Omental fat pad (tissue), 4 donors: ENCODE results near the gene CDK1. TPM values are rescaled to one million over a fixed set of nuclear protein-coding genes. Genes with fewer than 3 reads are reported as not detected.

Source experiments
- ATAC-seq: fragments of 150-250 bp; one replicate; pipeline ENCODE4 v1.9.1; 2016; ENCODE audit warnings: mild to moderate bottlenecking, moderate library complexity; ENCODE audit not compliant: low FRiP score
- DNase-seq: peaks from one replicate; pipeline ENCODE4 v3.0.0-alpha.2; 2019; ENCODE audit warnings: low spot score
- total RNA-seq, 4 donors: library from RNA; depleted of rRNA; stranded (reverse); fragments of >200 nt; gene quantifications; one replicate each; pipeline ENCODE4 v1.1.0, GENCODE V29; 2016
- TF ChIP-seq, protein P1 (sequence below), 3 donors: fragments of 450-650 bp; IDR thresholded peaks; one replicate each; pipeline ENCODE4 v1.5.1; 2016 to 2017; ENCODE audit warnings: antibody characterized with exemption in 3 of 3, mild to moderate bottlenecking in 3 of 3, moderate library complexity in 2 of 3

CDK1 gene
- 1 to 10 TPM; 1.9 to 9.1 (median 5.0) TPM for total RNA-seq

DNA sequence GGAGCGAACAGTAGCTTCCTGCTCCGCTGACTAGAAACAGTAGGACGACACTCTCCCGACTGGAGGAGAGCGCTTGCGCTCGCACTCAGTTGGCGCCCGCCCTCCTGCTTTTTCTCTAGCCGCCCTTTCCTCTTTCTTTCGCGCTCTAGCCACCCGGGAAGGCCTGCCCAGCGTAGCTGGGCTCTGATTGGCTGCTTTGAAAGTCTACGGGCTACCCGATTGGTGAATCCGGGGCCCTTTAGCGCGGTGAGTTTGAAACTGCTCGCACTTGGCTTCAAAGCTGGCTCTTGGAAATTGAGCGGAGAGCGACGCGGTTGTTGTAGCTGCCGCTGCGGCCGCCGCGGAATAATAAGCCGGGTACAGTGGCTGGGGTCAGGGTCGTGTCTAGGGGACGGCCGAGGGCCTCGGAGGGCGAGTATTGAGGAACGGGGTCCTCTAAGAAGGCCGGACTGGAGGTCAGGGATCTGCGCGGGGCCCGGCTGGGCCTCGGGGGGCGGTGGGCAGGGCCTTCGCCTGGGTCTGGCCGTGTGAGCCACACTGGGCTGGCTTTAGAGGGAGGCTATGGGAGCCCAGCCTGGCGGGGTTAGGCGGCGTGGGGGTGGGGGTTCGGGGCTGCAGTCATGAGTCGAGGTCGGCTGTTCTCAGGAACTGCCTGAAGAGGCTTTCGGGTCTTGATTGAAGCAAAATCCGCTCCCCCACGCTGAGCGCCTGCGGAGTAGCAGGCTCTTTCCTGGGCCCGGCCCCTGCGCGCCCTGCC, at the start of gene CDK1:
CDK1 (plus strand) TSS at position 265 of the 757 bp plus-strand sequence. CDS start 1,688 bp downstream, outside the sequence.
- TF ChIP-seq, protein P1, sequence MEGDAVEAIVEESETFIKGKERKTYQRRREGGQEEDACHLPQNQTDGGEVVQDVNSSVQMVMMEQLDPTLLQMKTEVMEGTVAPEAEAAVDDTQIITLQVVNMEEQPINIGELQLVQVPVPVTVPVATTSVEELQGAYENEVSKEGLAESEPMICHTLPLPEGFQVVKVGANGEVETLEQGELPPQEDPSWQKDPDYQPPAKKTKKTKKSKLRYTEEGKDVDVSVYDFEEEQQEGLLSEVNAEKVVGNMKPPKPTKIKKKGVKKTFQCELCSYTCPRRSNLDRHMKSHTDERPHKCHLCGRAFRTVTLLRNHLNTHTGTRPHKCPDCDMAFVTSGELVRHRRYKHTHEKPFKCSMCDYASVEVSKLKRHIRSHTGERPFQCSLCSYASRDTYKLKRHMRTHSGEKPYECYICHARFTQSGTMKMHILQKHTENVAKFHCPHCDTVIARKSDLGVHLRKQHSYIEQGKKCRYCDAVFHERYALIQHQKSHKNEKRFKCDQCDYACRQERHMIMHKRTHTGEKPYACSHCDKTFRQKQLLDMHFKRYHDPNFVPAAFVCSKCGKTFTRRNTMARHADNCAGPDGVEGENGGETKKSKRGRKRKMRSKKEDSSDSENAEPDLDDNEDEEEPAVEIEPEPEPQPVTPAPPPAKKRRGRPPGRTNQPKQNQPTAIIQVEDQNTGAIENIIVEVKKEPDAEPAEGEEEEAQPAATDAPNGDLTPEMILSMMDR (IDR thresholded peaks at IDR 0.05) = no peak
- ATAC-seq = peak; percentile 100
- peak; percentile 61 for DNase-seq

DNA sequence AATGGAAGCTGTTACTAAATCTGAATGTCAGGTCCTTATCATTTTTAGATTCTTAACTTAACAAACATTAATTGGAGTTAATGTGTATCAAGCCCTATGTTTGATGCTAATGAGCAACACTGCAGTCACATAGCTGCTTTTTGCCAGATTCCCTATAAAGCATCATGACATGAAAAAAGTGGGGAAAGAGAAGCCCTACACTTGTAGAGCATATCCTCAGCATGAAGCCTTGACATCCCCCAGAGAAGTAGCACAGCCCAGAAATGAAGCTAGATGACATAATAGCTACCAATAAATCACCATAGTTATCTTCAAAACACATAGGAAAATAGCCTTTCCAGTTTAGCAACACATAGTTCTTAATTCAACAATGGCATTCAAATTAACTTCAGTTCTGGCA, 49.2 kb upstream of the CDK1 start:
- TF ChIP-seq, protein P1 (IDR thresholded peaks at IDR 0.05) = no peak
- DNase-seq = no peak
- no peak for ATAC-seq

DNA sequence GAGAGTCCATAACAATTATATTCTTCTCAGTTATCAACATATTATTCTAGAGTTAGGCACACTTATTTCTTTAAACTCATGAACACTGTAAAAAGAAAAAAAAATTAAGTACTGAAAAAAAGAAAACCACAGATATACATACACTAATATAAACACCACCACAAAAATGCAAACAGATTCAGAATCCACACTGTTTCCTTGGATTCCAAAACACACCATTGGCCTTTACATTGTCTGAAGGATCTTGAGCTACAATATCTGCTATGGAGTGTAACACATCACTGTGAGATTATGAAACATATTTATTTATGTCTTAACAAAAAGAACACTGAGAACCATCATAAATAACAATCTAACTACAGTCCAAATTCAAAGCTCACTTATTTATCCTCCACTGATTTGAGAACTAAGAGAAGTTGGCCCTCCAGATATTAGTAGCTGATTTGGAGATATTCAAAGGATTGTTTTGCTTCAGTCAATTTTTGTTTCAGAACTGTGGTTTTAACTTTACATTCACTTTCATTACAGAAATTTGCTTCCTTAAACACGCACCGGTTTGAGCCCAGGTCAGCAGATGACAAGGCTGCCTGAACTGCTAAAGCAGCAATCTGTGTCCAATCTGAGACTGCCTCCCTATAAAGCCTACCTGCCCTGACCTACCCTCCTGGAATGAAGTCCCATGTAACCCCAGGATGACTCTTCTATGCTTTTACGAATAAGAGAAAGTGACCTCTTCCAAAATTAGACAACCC, 47.0 kb upstream of the CDK1 start:
- DNase-seq (no peak), ATAC-seq (no peak)
- TF ChIP-seq, protein P1 (IDR thresholded peaks at IDR 0.05) = no peak

DNA sequence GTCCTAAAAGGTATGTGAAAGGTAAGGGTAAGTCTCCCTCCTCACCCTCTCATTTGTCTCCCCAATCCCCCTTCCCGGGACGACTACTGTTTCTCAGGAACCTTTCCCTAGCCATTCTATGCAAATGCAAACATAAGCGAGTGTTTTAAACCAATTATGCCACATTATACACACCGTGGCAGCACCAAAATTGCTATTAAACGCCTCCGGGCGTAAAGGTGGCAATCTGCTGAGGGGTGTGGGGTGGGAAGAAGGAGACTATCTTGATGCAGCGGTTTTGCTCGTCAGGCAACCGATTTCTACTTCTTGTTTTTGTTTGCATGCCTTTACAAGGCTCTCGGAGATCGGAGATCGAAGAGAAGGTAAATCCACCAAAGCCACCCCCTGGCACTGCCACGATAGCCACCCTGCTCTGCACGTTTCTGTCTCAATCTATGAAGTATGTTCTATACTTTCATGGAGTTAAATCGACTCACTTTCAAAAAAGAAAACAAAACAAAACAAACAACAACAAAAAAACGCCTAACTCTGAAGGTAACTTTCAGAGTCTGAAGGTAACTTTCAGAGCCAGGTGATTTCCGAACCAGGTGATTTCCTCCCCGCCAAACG, 46.0 kb upstream of the CDK1 start:
- DNase-seq (no peak), ATAC-seq (no peak)
- TF ChIP-seq, protein P1 (IDR thresholded peaks at IDR 0.05) = no peak

DNA sequence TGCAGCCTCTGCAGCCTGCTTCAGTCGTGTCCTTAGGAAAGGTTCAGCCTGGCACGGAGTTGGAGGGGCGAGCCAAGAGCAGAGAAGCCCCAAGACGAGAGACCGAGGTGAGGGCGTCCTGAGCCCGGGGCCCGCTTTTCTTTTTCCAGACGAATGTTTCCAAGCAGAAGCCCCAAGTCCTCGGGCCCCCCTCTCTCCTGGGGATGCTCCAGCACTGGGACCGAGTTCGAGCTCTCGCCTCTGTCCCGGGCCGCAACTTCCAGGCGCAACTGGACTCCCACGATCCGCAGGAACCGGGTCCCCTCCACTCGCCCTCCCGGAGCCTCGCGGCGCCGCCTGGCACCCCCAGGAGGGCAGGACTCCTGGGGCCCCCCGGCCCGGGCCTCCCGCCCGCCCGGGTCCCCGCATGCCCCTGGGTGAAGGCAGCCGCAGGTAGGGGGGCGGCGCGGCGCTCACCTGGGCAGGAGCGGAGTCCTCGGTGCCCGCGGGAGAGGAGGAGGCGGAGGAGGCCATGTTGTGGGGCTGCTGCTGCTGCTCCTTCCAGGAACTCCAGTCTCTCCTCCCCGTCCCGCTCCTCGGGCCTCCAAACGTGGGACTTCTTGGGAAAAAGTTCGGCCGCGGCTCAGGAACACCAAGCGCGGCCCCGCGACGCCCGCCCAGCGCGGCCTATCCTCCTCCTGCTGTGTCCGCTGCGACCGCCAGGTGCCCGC, 45.3 kb upstream of the CDK1 start:
- peak; percentile 62 for ATAC-seq
- TF ChIP-seq, protein P1 (IDR thresholded peaks at IDR 0.05) = no peak
- no peak for DNase-seq

DNA sequence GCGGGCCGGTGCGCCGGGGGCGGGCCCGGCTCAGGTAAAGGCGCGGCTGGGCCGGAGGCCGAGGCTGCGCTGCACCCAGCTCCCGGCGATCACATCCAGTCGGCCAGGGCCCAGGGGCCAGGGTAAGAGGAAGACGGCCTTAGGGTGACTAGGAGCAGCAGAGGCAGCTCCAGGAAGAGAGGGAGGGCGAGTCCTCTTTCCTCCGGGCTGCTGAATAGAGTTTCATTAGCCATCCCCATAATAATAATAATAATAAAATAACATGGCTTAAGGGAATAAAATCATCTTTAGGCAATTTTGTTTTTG, 44.8 kb upstream of the CDK1 start:
- DNase-seq (no peak), ATAC-seq (peak; percentile 73)
- TF ChIP-seq, protein P1 (IDR thresholded peaks at IDR 0.05) = no peak
